AG10803 (cell line): ENCODE results near the gene KLK12.

Source experiments
- DNase-seq: peaks from one replicate; pipeline ENCODE4 v3.0.0; 2010; ENCODE audit warnings: low read depth
- H3K4me3 ChIP-seq: 2 replicates; pipeline ENCODE4 v1.5.1; 2011; ENCODE audit warnings: mild to moderate bottlenecking, low read length, control low read depth
- CTCF ChIP-seq: conservative IDR thresholded peaks from 2 replicates; pipeline ENCODE4 v1.5.1; 2011; ENCODE audit warnings: mild to moderate bottlenecking, low read length, control low read depth, inconsistent platforms

Gene KLK12

GRCh38 chr19:51078731-51079130 lies 43.9 kb upstream of the KLK12 start:
- H3K4me3 ChIP-seq, result no peak overlapping the region
- DNase-seq, result no peak
- TF ChIP-seq CTCF, result no peak

GRCh38 chr19:51078104-51078503 lies 43.3 kb upstream of the KLK12 start:
- no peak overlapping the region for H3K4me3 ChIP-seq
- no peak for DNase-seq
- no peak for TF ChIP-seq CTCF

GRCh38 chr19:51076631-51077213 lies 41.9 kb upstream of the KLK12 start:
- no peak for TF ChIP-seq CTCF
- DNase-seq, result no peak
- no peak overlapping the region for H3K4me3 ChIP-seq

- DNase-seq, result no peak
- no peak for TF ChIP-seq CTCF
- no peak overlapping the region for H3K4me3 ChIP-seq
Measured at GRCh38 chr19:51075998-51076397, 41.2 kb upstream of the KLK12 start.

DNA sequence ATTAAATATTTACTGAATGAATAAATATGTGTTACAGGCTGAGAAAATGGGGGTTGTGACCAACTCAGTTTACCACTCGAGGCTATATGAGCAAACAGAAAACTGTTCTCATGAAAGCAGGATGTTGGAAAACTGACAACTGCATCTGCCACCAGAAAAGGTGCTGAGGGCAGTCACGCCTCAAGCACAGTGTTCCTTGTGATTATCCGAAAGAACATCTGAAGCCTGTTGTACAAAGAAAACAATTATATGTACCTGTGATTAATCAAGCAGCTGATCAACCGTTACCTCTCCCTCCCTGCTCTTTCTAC lies 36.2 kb upstream of the KLK12 start:
- H3K4me3 ChIP-seq, result no peak overlapping the region
- DNase-seq, result no peak
- no peak for TF ChIP-seq CTCF

- no peak for DNase-seq
- no peak overlapping the region for H3K4me3 ChIP-seq
- no peak for TF ChIP-seq CTCF
Measured at GRCh38 chr19:51070334-51071094, 35.7 kb upstream of the KLK12 start.

GRCh38 chr19:51066393-51067186 lies 31.8 kb upstream of the KLK12 start:
- DNase-seq, result no peak
- TF ChIP-seq CTCF, result no peak
- no peak overlapping the region for H3K4me3 ChIP-seq
